ENCODE data around the gene CCDC178.
"Not testable (repeated sequence)": the region's sequence is repeated elsewhere in the genome, so short reads cannot be mapped to it uniquely, and the experiment has no call there.

Gene CCDC178

DNA sequence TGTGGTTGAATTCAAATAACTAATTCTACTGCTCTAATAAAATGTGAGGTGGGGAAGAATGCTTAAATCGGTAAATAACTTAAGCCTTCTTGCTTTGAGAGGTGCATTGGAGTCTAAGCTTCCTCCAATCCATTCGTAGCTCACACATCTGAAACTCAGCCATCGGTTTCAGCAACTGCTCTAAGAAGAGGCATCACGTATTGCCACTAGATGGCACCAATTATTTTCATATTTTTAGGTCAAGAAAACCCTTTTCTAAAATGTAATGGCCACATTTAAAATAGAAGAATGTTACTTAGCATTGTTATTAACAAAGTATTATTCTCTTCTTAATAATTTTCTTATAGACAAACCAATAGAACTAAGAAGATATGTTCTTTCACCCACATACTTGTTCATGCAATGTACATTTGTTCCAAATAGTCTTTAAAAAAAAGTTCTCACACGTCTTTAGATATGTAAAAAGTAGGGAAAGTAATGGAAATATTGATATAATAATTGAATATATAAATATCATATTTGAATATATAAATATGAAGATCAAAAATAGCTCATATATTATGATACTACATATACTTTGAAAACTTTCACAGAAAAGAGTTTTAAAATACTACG, 229.8 kb downstream of the CCDC178 start:
- DNase-seq, result no peak

DNA sequence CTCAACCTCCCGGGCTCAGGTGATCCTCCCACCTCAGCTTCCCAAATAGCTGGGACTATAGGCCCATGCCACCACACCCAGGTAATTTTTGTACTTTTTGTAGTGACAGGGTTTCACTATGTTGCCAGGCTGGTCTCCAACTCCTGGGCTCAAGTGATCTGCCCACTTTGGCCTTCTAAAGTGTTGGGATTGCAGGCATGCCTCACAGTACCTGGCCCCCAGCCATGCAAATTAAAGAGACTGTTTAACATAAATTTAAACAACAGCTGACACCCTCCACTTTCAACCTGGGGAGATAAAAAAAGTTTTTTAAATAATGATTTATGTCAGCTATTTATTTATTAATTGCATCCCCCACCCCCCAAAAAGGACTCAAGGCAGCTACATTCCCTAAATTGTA, 234.7 kb downstream of the CCDC178 start:
- no peak for DNase-seq

- DNase-seq, result no peak
Observed at GRCh38 chr18:33201509-33201926, 239.0 kb downstream of the CCDC178 start.

DNA sequence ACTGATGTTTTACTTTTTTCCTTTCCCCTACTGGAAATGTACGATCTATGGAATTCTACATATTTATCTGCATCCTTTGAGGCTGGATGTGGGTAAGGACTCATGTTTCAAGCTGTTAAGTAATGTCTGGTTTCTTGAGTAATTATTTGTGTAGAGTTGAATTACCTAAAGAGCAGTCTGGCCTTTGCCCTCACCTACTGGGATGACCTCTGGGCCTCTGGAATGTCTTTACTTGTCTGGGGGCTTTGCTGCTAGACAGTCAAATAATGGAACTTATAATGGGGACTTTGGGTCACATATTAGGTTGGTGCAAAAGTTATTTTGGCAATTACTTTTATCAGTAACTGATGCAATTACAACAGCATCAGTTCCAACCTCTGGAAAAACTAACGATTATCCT, 244.7 kb downstream of the CCDC178 start:
- DNase-seq, result no peak

GRCh38 chr18:33194793-33195192, 245.7 kb downstream of the CCDC178 start:
- DNase-seq, result no peak

GRCh38 chr18:33184958-33185357, 255.6 kb downstream of the CCDC178 start:
- DNase-seq, result no peak

DNA sequence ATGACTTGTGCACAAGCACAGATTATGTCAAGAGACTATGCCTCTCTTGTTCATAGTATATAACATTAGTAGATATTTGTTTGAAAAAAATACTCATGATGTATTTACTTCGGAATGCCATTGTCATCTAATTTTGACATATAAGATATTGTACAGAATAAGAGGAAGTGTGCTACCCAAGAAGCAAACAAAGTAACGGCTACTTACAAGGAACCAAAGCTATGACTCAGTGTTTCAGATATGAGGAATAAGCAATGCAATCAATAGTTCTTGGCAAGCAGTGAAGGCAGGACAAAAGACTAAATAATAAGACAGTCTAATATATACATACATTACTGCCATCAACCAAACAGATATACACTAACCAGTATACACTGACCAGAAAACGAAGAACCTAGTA, 256.3 kb downstream of the CCDC178 start:
- no peak for DNase-seq

DNA sequence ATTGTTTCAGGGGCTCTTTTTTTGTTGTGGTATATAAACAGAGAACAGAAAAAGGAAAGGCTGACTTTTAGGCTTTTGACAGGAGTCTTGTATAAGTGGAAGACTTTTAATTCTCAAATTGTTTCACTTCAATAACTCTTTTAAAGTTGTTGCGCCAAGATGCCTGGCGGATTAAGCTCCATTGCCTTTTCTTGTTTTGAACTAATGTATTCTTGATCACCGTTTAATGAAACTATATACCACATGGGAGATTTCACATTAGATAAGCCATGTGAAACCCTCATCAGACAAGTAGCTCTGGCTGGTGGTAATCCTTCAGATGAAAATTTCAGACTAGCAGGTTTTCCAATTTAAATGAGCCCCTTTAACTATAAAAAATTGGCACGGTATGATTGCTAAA, 257.4 kb downstream of the CCDC178 start:
- DNase-seq, result no peak

DNA sequence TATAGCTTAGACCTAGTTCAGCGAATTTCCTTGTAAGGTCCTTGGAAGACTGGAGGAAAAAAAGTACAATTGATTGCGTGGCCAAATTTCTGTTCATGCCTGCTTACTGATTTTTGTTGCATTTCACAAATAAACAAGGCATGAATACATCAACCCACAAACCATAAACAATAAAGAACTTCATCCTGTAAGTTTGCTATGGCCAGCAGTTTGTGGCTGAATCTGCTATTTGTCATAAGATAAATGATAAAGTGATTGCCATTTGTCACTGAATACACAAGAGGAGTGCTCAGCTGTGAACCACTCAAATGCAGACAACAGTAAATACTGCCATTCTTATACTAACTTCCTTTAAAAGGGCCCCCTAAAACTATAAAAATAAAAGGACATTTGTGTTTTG, 259.5 kb downstream of the CCDC178 start:
- no peak for DNase-seq

DNA sequence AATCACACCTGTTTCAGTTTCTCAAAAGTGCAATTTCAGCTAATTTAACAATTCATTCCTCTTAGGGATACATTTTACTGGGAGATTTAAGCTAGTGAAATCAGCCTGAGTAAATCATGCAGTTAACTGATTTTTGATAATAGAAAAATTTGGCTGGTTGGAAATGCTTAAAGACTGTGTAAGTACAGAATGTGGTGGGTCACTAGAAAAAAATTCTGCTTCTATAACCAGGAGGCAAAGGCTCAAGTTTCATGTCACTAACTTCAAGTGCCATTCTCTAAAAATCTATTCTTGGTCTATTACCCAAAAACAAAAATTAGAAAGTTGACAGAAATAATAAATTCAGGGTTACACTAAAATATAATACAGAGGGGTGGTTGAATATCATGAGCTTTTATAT, 271.3 kb downstream of the CCDC178 start:
- DNase-seq, result no peak

GRCh38 chr18:33164121-33164520, 276.4 kb downstream of the CCDC178 start:
- not testable (repeated sequence) for DNase-seq

GRCh38 chr18:33161131-33161530, 279.4 kb downstream of the CCDC178 start:
- no peak for DNase-seq

DNA sequence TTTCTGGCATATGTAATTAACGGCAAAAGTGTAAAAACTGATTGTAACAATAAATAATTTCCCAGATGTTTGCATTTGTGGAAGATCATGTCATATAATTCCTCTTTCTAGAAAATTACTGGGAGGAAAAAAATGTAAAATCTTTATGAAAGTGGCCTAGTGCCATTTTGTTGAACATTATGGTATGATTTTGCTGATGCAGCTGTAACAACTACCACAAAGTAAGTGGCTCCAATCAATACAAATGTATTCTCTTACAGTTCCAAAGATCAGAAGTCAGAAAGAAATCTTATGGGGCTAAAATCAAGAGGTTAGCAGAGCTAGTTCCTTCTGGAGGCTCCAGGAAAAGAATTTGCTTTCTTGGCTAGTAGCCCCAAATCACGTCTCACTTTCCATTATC, 281.4 kb downstream of the CCDC178 start:
- DNase-seq, result no peak

DNA sequence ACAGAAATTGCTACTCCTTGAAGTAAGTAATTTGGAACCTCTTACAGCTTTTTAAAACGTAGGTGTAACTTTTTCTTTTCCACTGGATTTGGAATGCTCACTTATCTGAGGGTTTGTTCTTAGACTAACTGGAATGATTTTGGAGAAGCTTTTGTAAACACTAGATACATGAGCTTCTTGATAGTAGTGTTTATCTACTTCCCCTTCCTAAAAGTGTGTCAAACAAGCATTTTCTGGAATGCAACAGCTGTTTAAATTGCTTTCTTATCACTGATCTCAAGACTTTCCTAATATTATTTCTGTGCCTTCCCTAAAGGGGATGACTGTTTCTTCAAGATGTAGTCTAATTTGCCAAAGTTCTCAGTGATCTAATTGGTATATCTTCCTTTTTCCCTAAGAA, 282.6 kb downstream of the CCDC178 start:
- no peak for DNase-seq

GRCh38 chr18:33156906-33157470, 283.5 kb downstream of the CCDC178 start:
- no peak for DNase-seq

DNA sequence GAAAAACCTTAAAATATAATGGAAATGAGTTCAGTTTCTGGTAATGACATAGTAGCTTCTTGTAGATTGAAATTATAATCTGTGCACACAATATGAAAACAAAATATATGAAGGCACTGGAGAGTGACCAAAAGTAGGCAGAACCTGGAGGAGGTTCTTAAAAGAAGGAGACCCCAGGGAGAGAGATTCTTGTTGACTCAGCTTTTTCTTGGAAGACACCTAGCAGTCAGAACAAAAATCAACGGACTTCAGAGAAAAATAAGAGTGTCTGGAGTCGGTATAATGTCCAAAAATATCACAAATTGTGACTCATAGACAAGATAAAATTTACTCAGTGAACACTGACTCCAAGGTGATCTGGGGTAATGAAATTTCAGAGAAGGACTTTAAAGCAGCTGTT, 286.5 kb downstream of the CCDC178 start:
- DNase-seq, result no peak

DNA sequence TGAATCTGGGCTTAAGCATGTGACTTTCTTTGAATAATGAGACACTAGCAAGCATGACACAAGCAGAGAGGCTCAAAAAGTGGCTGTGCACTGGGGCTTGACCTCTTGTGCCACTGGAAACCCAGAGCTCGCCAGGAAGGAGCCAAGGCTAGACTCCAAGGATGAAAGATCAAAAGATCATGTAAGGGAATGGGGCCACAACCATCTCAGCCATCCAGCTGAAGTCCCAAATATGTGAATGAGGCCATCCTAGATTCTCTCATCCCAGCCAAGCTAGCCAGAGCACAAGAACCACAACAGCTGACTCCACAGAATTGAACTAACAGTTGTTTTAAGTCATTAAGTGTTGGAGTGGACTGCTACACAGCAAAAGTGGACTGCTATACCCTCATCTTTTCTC, 288.1 kb downstream of the CCDC178 start:
- no peak for DNase-seq

- DNase-seq, result not testable (repeated sequence)
Observed at GRCh38 chr18:33147811-33148210, 292.7 kb downstream of the CCDC178 start.

- no peak for DNase-seq
Observed at GRCh38 chr18:33146014-33146413, 294.5 kb downstream of the CCDC178 start.

DNA sequence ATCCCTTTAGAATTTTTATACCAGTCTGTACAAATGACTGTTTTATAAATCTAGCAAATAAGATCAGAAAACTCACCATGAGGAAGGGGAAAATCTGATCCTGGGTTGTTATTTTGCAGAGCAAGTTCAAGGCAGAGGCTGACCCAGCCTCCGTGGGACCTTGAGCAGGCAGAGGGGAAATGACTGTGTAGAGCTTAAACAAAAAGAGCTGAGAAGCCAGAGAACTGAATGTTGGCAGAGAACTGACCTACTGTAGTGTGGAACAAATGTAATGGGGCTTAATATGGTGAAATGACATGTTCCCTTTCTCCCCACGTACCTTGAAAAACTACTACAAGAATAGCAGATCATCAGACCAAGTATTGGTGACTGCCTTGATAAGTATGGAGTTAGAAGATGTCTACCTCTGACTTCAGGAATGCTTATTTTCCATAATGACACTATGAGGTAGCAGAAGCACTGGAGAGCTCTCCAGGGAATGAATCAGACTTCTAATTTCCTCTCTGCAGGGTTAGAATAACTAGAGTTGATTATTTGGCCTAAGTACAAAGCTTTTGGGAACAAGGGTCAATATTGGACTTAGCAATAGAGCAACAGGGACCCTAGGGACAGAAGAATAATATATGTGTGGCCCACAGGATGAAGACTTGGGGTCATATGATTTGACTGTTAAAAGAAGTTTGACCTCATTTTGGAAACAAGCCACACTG, 304.4 kb downstream of the CCDC178 start:
- DNase-seq, result no peak

GRCh38 chr18:33132657-33133056, 307.9 kb downstream of the CCDC178 start:
- DNase-seq, result no peak

GRCh38 chr18:33128581-33128980, 311.9 kb downstream of the CCDC178 start:
- no peak for DNase-seq

GRCh38 chr18:33123862-33124518, 316.5 kb downstream of the CCDC178 start:
- no peak for DNase-seq

DNA sequence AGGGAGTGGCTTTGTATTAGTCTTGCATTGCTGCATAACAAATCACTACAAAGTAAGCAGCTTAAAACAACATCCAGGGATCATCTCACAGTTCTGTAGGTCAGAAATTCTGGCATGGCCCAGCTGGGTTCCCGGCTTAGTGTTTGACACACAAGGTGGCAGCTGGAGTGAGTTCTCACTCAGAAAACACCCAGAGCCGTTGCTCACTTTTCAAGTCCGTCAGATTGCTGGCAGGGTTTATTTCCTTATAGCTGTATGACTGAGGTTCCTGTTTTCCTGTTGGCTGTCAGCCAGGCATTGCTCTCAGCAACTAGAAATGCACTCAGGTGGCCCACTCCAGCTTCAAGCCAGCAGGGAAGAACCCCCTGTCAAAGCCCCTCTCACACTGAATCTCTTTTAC, 324.1 kb downstream of the CCDC178 start:
- no peak for DNase-seq
